GM12878 (cell line): Measurements from ENCODE around the gene MMEL1. TPM values are rescaled to one million over a fixed set of nuclear protein-coding genes. Genes with fewer than 3 reads are reported as not detected.

Experiments used
- ATAC-seq: fragments of 200-7000 bp; cut with Tn5 transposase; 3 replicates; pipeline ENCODE4 v1.9.1; 2020; ENCODE audit warnings: mild to moderate bottlenecking, moderate library complexity
- BruUV-seq: library from RNA; stranded (reverse); fragments of 400-500 nt; replicated peaks from 2 replicates; lab custom pipeline; 2021; lab: Mats Ljungman, UMichigan
- CTCF ChIA-PET: fragments of 300-600 bp; sonication (Branson Sonifier 250); formaldehyde crosslinking; extraction: SDS; loops from one replicate; lab custom pipeline; 2021; ENCODE audit warnings: inconsistent platforms; lab: Yijun Ruan, JAX
- POLR2A ChIA-PET: fragments of 350-600 bp; formaldehyde crosslinking; extraction: SDS; loops from one replicate; lab custom pipeline; 2021; ENCODE audit warnings: inconsistent platforms; lab: Charles Lee
- RAD21 ChIA-PET: fragments of 300-600 bp; sonication (Branson Sonifier 250); formaldehyde crosslinking; loops from one replicate; lab custom pipeline; 2023; ENCODE audit warnings: antibody characterized with exemption; ENCODE audit not compliant: unreplicated experiment; lab: Charles Lee
- SMC1A ChIA-PET: fragments of 300-600 bp; sonication (Branson Sonifier 250); formaldehyde crosslinking; loops from one replicate; lab custom pipeline; 2023; ENCODE audit not compliant: unreplicated experiment, uncharacterized antibody; lab: Charles Lee
- DNase-seq: peaks from one replicate; pipeline ENCODE4 v3.0.0-alpha.2; 2011; ENCODE audit warnings: low read depth, low spot score
- FAIRE-seq: peaks from 3 replicates; lab custom pipeline; 2011; peaks lifted over from hg19 to GRCh38; lab: Jason Lieb, UNC
- H2AFZ ChIP-seq: 2 replicates; pipeline ENCODE4 v1.6.0; 2011; ENCODE audit warnings: low read depth, low read length, control low read depth; ENCODE audit not compliant: control insufficient read depth
- H3K27ac ChIP-seq: 2 replicates; pipeline ENCODE4 v1.5.1; 2011; ENCODE audit warnings: control low read depth; ENCODE audit not compliant: control insufficient read depth, insufficient read depth
- H3K27me3 ChIP-seq, 2 experiments: replicated peaks in 1 of 2; 2 replicates each; pipeline versions ENCODE4 v1.6.0 to v1.6.1; 2011; ENCODE audit warnings: low read length in 1 of 2; ENCODE audit not compliant: control insufficient read depth in 2 of 2, insufficient read depth in 2 of 2
- H3K36me3 ChIP-seq, 2 experiments: 2 replicates each; pipeline ENCODE4 v1.5.1; 2011; ENCODE audit warnings: low read length in 1 of 2; ENCODE audit not compliant: control insufficient read depth in 2 of 2, insufficient read depth in 2 of 2
- H3K4me1 ChIP-seq: 2 replicates; pipeline ENCODE4 v1.6.1; 2011; ENCODE audit warnings: mild to moderate bottlenecking, low read length, moderate library complexity, mixed read lengths; ENCODE audit not compliant: control insufficient read depth, insufficient read depth
- H3K4me2 ChIP-seq: 2 replicates; pipeline ENCODE4 v1.6.0; 2011; ENCODE audit warnings: control low read depth; ENCODE audit not compliant: control insufficient read depth, insufficient read depth
- H3K4me3 ChIP-seq: fragments of 200-600 bp; sonication (generic); 2 replicates; pipeline ENCODE4 v1.5.1; 2016
- H3K79me2 ChIP-seq: 2 replicates; pipeline ENCODE4 v1.6.0; 2011; ENCODE audit warnings: low read length; ENCODE audit not compliant: control insufficient read depth, insufficient read depth
- H3K9ac ChIP-seq: 2 replicates; pipeline ENCODE4 v1.8.0; 2011; ENCODE audit warnings: low read length, control low read depth, mixed read lengths; ENCODE audit not compliant: control insufficient read depth, insufficient read depth
- H3K9me3 ChIP-seq: replicated peaks from 3 replicates; pipeline ENCODE4 v1.5.1; 2011; ENCODE audit warnings: mild to moderate bottlenecking, low read length; ENCODE audit not compliant: control insufficient read depth, insufficient read depth
- H4K20me1 ChIP-seq: 2 replicates; pipeline ENCODE4 v1.6.0; 2011; ENCODE audit not compliant: control insufficient read depth, insufficient read depth
- CHD4 ChIP-seq: fragments of 200-600 bp; sonication (generic); IDR thresholded peaks from 2 replicates; pipeline ENCODE4 v1.6.1; 2016; ENCODE audit warnings: mild to moderate bottlenecking
- CREB1 ChIP-seq: IDR thresholded peaks from 2 replicates; pipeline ENCODE4 v1.6.1; 2012; ENCODE audit warnings: low read depth, mild to moderate bottlenecking, inconsistent platforms
- E4F1 ChIP-seq: fragments of 450-650 bp; IDR thresholded peaks from 2 replicates; pipeline ENCODE4 v1.6.1; 2018; ENCODE audit warnings: borderline replicate concordance, mild to moderate bottlenecking; ENCODE audit not compliant: partially characterized antibody
- POLR2A ChIP-seq: IDR thresholded peaks from 2 replicates; pipeline ENCODE4 v1.6.1; 2011; ENCODE audit warnings: low read depth, mild to moderate bottlenecking, low read length
- TAF1 ChIP-seq: IDR thresholded peaks from 2 replicates; pipeline ENCODE4 v1.6.1; 2011; ENCODE audit warnings: mild to moderate bottlenecking, low read depth, low read length, borderline replicate concordance
- WGBS: methylation state at CpG from one replicate; pipeline ENCODE4 v1.1.6; 2016; ENCODE audit warnings: low lambda C conversion rate; ENCODE audit not compliant: insufficient replicate concordance, insufficient coverage; ENCODE audit errors: missing lambda C conversion rate; 5-methylcytosine and 5-hydroxymethylcytosine counted together
- in situ Hi-C: fragments of 300-500 bp; cut with MboI; formaldehyde crosslinking; loops from 9 replicates; pipeline ENCODE4 v1.14.3; 2018; ENCODE audit warnings: mixed read lengths
- intact Hi-C: fragments of 100-400 bp; cut with micrococcal nuclease; formaldehyde crosslinking; loops from one replicate; pipeline ENCODE4 v1.14.2; 2022; ENCODE audit not compliant: unreplicated experiment
- polyA plus RNA-seq, 11 experiments: library from polyadenylated mRNA; depleted of rRNA in 4 of 11; unstranded in 6 of 11; stranded (reverse) in 5 of 11; fragments of >200 nt; fragmentation: Nextera tagmentation in 4 of 11; fragmentation: Illumina TruSeq in 1 of 11; extraction: Ambion mirVana in 4 of 11; extraction: Trizol in 1 of 11; gene quantifications; 1 replicate in 1 of 11; 2 replicates in 10 of 11; pipeline versions ENCODE4 v1.2.1 to v1.2.3, GENCODE V29; 2011 to 2016; ENCODE audit warnings: inconsistent platforms in 2 of 11, missing spikeins in 2 of 11, low read depth in 1 of 11
- total RNA-seq, 4 experiments: library from RNA; depleted of rRNA in 3 of 4; stranded (reverse); fragments of >200 nt in 3 of 4; fragmentation: Illumina TruSeq in 1 of 4; extraction: Trizol in 1 of 4; gene quantifications; 2 replicates each; pipeline versions ENCODE4 v1.2.1 to v1.2.3, GENCODE V29; 2013 to 2021

MMEL1 gene
- total and polyA plus RNA-seq, 10 of the 15 experiments (the other 5 are each of a cell fraction or from before 2014, with no cell fraction given) = 0.11 TPM; not detected in 9

- Histone ChIP-seq H3K27me3 (no peaks in the 10 kb centered on the region), H3K27ac (no peak overlapping the region), H3K4me1 (no peaks in the 10 kb centered on the region), H3K4me3 (no peak overlapping the region), H2AFZ (no peak overlapping the region), H3K9me3 (no peaks in the 10 kb centered on the region), H3K4me2 (no peak overlapping the region), H3K79me2 (peaks cover 1% of the 10 kb centered on the region; the same call in 1 of the 2 replicates), H3K9ac (no peak overlapping the region), H4K20me1 (no peaks in the 10 kb centered on the region), H3K36me3 (no peaks in the 10 kb centered on the region; a peak in 2 of 4 replicates)
- POLR2A ChIA-PET = no interaction called here
- ATAC-seq = no peak
- no TSS peak for BruUV-seq
- intact Hi-C loops = no loop called here
- FAIRE-seq = no peak
- in situ Hi-C loops = no loop called here
- 73% methylated on average over 19 of the region's 20 CpGs for WGBS
- no peak for DNase-seq
- CTCF ChIA-PET = interaction anchor here (1.0 kb wide), 1 partner anchor 149 kb away, joined by 3 read pairs; no protein-coding TSS in a partner anchor
- SMC1A ChIA-PET = no interaction called here
- TF ChIP-seq POLR2A (peak; percentile 67), CREB1 (no peak)
- RAD21 ChIA-PET = interaction anchor here (1.1 kb wide), 1 partner anchor 8 kb away, joined by 3 read pairs; the partner anchor contains the start of gene TNFRSF14
Measured at GRCh38 chr1:2564006-2564814, 68.6 kb downstream of the MMEL1 start.

- BruUV-seq = TSS peak; percentile 65
- no peaks in the 10 kb centered on the region for H3K27me3 ChIP-seq
- ChIA-PET RAD21 (no interaction called here), CTCF (interaction anchor here (1.0 kb wide), 1 partner anchor 148 kb away, joined by 3 read pairs; no protein-coding TSS in a partner anchor), SMC1A (no interaction called here), POLR2A (no interaction called here)
- peaks cover 5% of the 10 kb centered on the region for H3K79me2 ChIP-seq
- H3K36me3 ChIP-seq = peaks cover 0 to 2% of the 10 kb centered on the region in 2 experiments; a peak in 3 of 4 replicates
- no peak for FAIRE-seq
- intact Hi-C loops = no loop called here
- H3K4me1 ChIP-seq = no peaks in the 10 kb centered on the region
- no peak overlapping the region for H3K4me3 ChIP-seq
- no peak overlapping the region for H3K9ac ChIP-seq
- H3K27ac ChIP-seq = no peak overlapping the region
- 84% methylated on average over 18 of the region's 18 CpGs for WGBS
- no peak for TF ChIP-seq TAF1
- TF ChIP-seq E4F1 = no peak
- no peak for TF ChIP-seq CHD4
- no peak for DNase-seq
- H4K20me1 ChIP-seq = no peaks in the 10 kb centered on the region
- no peak overlapping the region for H2AFZ ChIP-seq
- H3K4me2 ChIP-seq = no peak overlapping the region
- in situ Hi-C loops = no loop called here
- ATAC-seq = no peak
- no peaks in the 10 kb centered on the region for H3K9me3 ChIP-seq
Measured at GRCh38 chr1:2563205-2563604, 69.6 kb downstream of the MMEL1 start.
